Activated T-cell treated with anti-CD3 and anti-CD28 coated beads for 4 hours (primary cell): ENCODE measurements around the gene NR0B2.
"Not testable (repeated sequence)": the region's sequence is repeated elsewhere in the genome, so short reads cannot be mapped to it uniquely, and the experiment has no call there.

ENCODE experiments used
- DNase-seq: peaks from one replicate; pipeline ENCODE4 v3.0.0-alpha.2; 2020

NR0B2 gene

DNA sequence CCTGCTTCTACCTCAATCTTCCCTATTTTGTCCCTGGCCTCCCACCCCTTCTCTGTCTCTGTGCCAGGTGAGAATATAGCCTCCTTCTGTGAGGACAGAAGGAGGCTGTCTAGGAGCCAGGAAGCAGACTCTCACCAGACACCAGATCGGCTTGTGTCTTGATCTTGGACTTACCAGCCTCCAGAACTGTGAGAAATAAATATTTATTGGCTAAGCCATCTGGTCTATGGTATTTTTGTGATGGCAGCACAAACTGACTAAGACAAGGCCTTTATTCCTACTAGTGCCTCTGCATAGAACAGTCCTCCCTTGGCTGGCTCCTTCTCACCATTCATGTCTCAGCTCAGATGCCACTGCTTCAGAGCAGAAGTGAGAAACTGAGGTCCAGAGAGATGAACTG lies 25.5 kb downstream of the NR0B2 start:
- no peak for DNase-seq

DNA sequence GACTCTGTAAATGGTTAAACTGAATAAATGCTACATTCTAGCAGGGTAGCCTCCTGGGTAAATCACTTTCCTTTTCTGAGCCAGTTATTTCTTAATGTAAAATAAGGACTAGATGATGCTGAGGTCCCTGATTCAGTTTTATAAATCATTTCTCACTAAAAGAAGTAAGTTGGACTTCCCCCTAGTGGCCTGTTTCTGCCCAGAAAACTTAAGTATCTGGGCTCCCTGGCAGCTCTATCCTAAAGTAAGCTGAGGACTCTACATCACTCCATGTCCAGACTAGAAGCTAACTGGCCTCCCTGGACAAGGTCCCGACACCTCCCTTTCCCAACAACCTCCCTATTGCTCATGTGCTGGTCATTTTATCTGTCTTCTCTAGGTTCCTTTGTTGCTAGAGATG lies 26.6 kb downstream of the NR0B2 start:
- DNase-seq, result no peak

DNA sequence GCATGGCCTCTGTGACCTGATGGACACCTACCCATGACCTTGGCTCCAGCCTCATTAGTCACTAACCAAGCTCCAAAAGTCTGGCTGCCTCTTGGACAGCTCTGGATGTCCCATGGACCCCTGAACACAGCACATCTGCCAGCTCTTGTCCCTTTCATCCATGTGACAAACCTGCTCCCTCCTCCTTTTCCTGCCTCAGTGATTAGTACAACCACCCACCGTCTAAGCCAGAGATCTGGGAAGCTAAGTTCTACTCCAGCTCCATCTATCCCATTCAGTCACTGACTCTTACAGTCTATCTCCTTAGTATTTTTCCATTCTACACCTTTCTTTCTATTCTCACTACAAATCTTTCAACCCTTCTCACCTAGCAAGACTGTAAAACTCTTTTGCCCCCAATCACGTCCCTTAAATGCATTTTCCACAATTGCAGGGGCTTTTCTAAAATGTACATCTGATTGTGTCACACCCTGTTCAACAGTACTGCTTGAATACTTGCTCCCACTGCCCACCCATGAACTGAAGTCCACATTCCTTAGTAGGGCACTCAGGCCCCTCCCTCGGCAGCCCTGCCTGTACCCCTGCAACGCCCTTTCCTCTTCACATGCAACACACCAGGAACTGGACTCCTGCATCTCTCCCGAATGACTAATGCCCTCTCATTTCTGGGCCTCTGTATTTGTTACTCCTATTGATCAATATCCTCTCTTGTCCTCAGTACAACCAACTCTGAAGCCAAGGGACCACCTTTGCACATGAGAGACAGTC lies 30.9 kb downstream of the NR0B2 start:
- DNase-seq, result no peak

DNA sequence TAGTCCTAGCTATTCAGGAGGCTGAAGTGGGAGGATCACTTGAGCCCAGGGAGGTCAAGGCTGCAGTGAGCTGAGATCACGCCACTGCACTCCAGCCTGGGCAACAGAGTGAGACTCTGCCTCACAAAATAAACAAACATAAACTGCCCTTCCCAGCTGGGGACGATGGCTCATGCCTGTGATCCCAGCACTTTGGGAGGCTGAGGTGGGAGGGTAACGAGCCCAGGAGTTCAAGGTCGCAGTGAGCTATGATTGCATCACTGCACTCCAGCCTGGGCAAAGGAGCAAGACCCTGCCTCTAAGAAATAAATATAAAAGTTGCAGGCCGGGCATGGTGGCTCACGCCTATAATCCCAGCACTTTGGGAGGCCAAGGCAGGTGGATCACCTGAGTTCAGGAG lies 32.2 kb downstream of the NR0B2 start:
- not testable (repeated sequence) for DNase-seq

DNA sequence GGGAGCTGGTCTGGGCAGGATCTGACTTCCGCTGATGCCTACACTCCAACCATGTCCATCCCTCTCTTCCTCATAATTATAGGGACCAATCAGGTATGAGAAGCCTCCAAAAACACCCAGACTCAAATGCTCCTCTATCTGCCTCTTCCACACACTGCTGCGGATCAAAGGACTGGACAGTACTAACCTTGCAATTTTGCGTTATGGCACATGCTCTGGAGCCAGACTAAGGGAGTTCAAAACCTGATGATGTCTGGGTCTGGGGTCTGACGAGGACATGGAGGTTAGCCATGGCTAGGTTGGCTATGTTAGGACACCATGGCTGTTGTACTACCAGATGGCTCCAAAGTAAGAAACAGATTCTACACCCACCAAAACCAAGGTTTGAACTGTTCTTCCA lies 34.0 kb downstream of the NR0B2 start:
- DNase-seq, result no peak

DNA sequence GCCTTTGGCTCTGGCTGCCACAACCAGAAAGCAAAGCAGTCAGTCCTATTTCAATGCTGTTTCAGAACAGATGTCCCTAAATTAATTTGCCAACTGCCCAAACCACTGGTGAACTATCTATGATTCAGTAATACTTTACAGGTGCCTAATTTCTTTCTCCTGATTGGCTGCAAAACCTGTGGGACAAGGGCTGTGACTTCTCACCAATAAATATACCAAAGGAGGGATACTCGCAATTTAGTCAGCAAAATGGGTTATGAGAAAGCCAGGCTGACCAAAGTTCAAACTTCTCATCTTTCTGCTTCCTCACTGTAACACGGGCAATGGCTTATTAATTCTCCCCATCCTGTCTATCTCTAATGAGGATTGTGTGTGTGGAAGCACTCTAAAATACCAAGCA lies 36.4 kb downstream of the NR0B2 start:
- DNase-seq, result no peak

DNA sequence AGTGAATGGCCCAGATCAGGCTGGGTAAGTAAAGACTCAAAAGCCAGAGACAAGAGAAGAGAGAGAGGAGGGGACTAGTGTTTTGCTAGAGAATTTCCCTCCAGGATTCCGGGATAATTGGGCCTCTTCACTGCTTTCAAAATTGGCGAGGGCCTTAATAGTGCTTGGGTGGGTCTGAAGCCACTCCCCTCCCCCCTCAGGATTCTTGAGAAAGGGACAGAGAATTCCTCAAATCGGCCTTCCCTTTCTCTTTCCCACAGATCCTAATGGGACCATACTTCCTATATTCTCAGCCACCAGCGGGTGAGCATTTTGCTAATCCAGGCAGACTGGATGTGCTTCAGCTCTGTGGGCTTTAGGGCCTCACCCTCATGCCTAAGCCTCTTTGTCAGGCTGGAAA lies 38.9 kb downstream of the NR0B2 start:
- no peak for DNase-seq

DNA sequence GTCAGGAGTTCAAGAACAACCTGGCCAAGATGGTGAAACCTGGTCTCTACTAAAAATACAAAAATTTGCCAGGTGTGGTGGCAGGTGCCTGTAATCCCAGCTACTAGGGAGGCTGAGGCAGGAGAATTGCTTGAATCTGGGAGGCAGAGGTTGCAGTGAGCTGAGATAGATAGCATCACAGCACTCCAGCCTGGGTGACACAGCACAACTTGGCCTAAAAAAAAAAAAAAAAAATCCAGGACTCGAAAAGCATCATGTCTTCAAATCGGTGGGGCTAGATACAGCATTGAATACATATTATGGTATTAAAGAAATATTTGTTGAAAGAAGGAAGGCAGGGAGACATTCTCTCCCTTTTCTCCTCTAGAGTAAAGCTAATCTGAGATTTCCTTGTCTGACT lies 40.7 kb downstream of the NR0B2 start:
- DNase-seq, result not testable (repeated sequence)

DNA sequence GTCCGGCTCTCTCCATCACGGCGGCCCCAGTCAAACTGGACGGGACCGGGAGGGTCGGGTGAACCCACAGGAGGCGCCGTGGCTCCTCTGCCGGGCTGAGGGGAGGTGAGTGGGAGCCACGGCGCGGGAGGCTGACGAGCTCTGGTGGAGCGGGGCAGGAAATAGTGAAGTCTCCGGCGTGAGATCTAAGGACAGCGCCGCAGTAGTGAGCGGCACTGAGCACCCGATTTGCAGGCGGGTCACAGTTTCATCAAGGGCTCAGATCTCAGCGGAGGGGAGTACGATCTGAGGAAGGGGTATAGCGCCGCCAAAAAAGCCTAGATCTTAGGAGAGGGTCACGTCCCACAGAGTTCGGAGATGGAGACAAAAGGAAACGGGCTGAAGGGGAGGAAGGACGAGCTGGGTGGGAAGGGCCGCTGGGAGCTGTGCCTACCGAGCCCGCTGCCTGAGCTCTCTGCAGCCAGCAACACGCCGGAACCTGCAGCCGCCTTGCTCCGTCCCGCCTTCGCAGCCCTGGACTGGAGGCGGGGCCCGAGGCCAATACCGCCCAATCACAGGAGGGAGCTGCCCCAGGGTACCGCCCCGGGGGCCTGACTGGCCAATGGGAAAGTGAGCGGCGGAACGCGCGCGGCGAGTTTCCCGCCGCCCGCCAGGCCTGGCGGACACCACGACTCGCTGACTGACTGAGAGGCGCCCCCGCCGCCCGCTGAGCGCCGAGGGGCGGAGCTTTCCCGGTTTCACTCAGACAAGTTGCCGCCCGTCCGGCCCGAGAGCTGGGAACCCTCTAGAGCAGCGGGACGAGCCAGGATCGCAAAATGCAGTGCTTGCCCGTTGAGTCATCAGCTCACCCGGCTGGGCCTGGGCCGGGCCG lies 48.9 kb downstream of the NR0B2 start:
- DNase-seq, result peak; percentile 90

DNA sequence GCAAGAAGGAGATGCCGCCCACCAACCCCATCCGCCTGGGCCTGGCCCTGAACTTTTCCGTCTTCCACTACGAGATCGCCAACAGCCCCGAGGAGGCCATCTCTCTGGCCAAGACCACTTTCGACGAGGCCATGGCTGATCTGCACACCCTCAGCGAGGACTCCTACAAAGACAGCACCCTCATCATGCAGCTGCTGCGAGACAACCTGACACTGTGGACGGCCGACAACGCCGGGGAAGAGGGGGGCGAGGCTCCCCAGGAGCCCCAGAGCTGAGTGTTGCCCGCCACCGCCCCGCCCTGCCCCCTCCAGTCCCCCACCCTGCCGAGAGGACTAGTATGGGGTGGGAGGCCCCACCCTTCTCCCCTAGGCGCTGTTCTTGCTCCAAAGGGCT lies 50.1 kb downstream of the NR0B2 start:
- no peak for DNase-seq

DNA sequence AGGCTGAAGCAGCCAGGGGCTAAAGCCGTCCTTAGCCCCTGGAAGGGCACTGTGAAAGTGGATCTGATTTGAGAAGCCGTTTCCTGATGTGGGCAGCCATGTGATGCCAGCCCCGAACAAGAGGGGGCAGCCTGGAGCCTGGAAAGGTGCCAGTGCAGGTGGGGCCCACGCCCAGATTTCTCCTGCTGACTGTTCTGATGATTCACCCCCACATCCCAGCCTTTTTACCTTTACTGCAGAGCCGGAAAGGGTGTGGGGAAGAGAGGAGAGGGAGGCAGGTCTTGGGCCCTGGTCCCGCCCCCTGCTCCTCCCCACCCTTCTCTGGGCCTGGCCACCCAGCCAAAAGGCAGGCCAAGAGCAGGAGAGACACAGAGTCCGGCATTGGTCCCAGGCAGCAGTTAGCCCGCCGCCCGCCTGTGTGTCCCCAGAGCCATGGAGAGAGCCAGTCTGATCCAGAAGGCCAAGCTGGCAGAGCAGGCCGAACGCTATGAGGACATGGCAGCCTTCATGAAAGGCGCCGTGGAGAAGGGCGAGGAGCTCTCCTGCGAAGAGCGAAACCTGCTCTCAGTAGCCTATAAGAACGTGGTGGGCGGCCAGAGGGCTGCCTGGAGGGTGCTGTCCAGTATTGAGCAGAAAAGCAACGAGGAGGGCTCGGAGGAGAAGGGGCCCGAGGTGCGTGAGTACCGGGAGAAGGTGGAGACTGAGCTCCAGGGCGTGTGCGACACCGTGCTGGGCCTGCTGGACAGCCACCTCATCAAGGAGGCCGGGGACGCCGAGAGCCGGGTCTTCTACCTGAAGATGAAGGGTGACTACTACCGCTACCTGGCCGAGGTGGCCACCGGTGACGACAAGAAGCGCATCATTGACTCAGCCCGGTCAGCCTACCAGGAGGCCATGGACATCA lies 50.7 kb downstream of the NR0B2 start, which contains the start of gene SFN:
TSS of gene SFN (plus strand) at position 369 of the 904 bp plus-strand sequence. CDS start at position 433, 64 bp downstream.
- peak; percentile 32 for DNase-seq

DNA sequence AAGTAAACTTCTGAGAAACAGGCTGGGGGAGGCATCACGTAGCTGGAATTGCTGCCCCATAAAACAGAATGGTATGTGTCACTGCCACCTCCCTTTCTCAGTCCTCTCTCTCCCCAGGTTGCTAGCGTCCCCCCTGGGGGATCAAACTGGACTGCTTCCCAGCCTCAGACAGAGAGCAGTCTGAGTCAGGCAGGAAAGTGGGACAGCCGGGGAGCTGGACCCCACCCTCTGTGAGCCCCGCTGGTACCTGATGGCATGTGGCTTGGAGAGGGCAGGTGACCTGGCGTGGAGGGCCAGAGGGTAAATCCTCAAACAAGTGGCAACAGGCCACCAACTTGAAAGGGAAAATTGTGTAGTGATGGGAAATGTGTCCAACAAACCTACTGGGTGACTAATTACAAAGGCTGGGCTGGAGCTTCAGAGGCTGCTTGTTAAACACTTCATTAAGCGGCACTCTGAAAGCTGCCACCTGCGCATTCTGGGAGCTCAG lies 51.8 kb downstream of the NR0B2 start:
- no peak for DNase-seq
